ENCODE data around the gene SORCS2. TPM values are rescaled to one million over a fixed set of nuclear protein-coding genes. Genes with fewer than 3 reads are reported as not detected.

The SORCS2 gene
- total RNA-seq, 2 experiments from 2014 or later = 0.03 TPM; not detected in 1

GRCh38 chr4:7301846-7302630 is 109.7 kb downstream of the SORCS2 start:
- H3K79me2 ChIP-seq (ENCODE audit: insufficient read depth, low read depth, low read length) = no peaks in the 10 kb centered on the region
- intact Hi-C loops (cut with micrococcal nuclease; ENCODE audit: unreplicated experiment) = no loop called here
- DNase-seq (ENCODE audit: low spot score) = no peak
- BruUV-seq (replicated peaks) = no TSS peak
- no peak overlapping the region for H2AFZ ChIP-seq (ENCODE audit: low read length)
- no peaks in the 10 kb centered on the region for H3K36me3 ChIP-seq (ENCODE audit: insufficient read depth, low read length)
- ChIA-PET CTCF (ENCODE audit: unreplicated experiment) (no interaction called here), POLR2A (no interaction called here)
- no peak overlapping the region for H3K27ac ChIP-seq (ENCODE audit: low read depth, low read length, poor library complexity, severe bottlenecking)
- no peak for TF ChIP-seq EZH2phosphoT487 (IDR thresholded peaks at IDR 0.05; ENCODE audit: borderline replicate concordance, low read depth, low read length)
- TF ChIP-seq, protein P1, sequence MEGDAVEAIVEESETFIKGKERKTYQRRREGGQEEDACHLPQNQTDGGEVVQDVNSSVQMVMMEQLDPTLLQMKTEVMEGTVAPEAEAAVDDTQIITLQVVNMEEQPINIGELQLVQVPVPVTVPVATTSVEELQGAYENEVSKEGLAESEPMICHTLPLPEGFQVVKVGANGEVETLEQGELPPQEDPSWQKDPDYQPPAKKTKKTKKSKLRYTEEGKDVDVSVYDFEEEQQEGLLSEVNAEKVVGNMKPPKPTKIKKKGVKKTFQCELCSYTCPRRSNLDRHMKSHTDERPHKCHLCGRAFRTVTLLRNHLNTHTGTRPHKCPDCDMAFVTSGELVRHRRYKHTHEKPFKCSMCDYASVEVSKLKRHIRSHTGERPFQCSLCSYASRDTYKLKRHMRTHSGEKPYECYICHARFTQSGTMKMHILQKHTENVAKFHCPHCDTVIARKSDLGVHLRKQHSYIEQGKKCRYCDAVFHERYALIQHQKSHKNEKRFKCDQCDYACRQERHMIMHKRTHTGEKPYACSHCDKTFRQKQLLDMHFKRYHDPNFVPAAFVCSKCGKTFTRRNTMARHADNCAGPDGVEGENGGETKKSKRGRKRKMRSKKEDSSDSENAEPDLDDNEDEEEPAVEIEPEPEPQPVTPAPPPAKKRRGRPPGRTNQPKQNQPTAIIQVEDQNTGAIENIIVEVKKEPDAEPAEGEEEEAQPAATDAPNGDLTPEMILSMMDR (conservative IDR thresholded peaks at IDR 0.05; ENCODE audit: low read length) = no peak
- H3K4me2 ChIP-seq (ENCODE audit: low read length) = no peak overlapping the region
- H3K9me2 ChIP-seq (ENCODE audit: insufficient read depth, low read length) = no peaks in the 10 kb centered on the region
- no peak overlapping the region for H3K4me3 ChIP-seq (ENCODE audit: low read depth, low read length, poor library complexity, severe bottlenecking)
- H3K4me1 ChIP-seq (ENCODE audit: insufficient read depth, low read length, poor library complexity, severe bottlenecking) = no peaks in the 10 kb centered on the region
- H3K9me3 ChIP-seq (ENCODE audit: low read length) = no peaks in the 10 kb centered on the region
- no peaks in the 10 kb centered on the region for H4K20me1 ChIP-seq (ENCODE audit: insufficient read depth, low read length)

DNA sequence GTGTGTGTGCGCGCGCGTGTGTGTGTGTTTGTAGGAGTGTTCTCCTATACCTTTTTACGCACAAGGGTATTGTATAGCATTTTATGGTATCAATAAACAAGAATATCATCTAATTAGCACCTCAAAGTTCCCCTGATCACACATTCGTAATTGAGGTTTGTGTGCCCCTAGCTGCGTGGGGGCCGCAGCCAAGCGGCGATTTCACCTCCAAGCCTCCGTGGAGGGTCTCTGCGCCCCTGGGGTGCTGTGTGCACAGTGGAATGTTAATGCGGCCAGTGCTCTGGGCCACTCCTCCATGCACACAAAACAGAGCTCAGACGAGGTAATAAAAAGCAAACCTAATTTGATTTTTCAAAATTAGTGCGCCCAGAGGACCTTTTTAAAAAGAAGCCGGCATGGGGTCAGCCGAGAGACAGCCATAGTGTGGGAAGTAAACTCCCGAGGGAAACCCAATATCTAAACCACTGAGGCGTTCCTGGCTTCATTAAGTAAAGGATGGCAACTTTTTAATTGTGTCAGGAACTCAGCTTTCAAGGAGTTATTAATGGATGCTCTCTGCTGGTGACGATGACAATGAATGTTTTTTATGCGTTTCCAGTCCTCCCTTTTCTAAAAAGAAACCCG is 110.6 kb downstream of the SORCS2 start:
- Histone ChIP-seq H3K27ac (ENCODE audit: low read depth, low read length, poor library complexity, severe bottlenecking) (no peak overlapping the region), H3K79me2 (ENCODE audit: insufficient read depth, low read depth, low read length) (no peaks in the 10 kb centered on the region), H4K20me1 (ENCODE audit: insufficient read depth, low read length) (no peaks in the 10 kb centered on the region), H3K4me3 (ENCODE audit: low read depth, low read length, poor library complexity, severe bottlenecking) (no peak overlapping the region), H3K4me1 (ENCODE audit: insufficient read depth, low read length, poor library complexity, severe bottlenecking) (no peaks in the 10 kb centered on the region), H3K9me3 (ENCODE audit: low read length) (no peaks in the 10 kb centered on the region), H2AFZ (ENCODE audit: low read length) (no peak overlapping the region), H3K36me3 (ENCODE audit: insufficient read depth, low read length) (no peaks in the 10 kb centered on the region), H3K4me2 (ENCODE audit: low read length) (no peak overlapping the region), H3K9me2 (ENCODE audit: insufficient read depth, low read length) (no peaks in the 10 kb centered on the region)
- ChIA-PET CTCF (ENCODE audit: unreplicated experiment) (no interaction called here), POLR2A (no interaction called here)
- no peak for TF ChIP-seq EZH2phosphoT487 (IDR thresholded peaks at IDR 0.05; ENCODE audit: borderline replicate concordance, low read depth, low read length)
- TF ChIP-seq, protein P1 (conservative IDR thresholded peaks at IDR 0.05; ENCODE audit: low read length) = no peak
- BruUV-seq (replicated peaks) = no TSS peak
- intact Hi-C loops (cut with micrococcal nuclease; ENCODE audit: unreplicated experiment) = no loop called here
- no peak for DNase-seq (ENCODE audit: low spot score)

- no peak for DNase-seq (ENCODE audit: low spot score)
- Histone ChIP-seq H4K20me1 (ENCODE audit: insufficient read depth, low read length) (no peaks in the 10 kb centered on the region), H3K4me3 (ENCODE audit: low read depth, low read length, poor library complexity, severe bottlenecking) (no peak overlapping the region), H3K9me2 (ENCODE audit: insufficient read depth, low read length) (no peaks in the 10 kb centered on the region), H3K4me1 (ENCODE audit: insufficient read depth, low read length, poor library complexity, severe bottlenecking) (no peaks in the 10 kb centered on the region), H3K27ac (ENCODE audit: low read depth, low read length, poor library complexity, severe bottlenecking) (no peak overlapping the region), H3K4me2 (ENCODE audit: low read length) (no peak overlapping the region), H3K9me3 (ENCODE audit: low read length) (no peaks in the 10 kb centered on the region), H3K36me3 (ENCODE audit: insufficient read depth, low read length) (no peaks in the 10 kb centered on the region), H2AFZ (ENCODE audit: low read length) (no peak overlapping the region), H3K79me2 (ENCODE audit: insufficient read depth, low read depth, low read length) (no peaks in the 10 kb centered on the region)
- no TSS peak for BruUV-seq (replicated peaks)
- intact Hi-C loops (cut with micrococcal nuclease; ENCODE audit: unreplicated experiment) = no loop called here
- CTCF ChIA-PET (ENCODE audit: unreplicated experiment) = no interaction called here
- POLR2A ChIA-PET = no interaction called here
- TF ChIP-seq, protein P1 (conservative IDR thresholded peaks at IDR 0.05; ENCODE audit: low read length) = no peak
- TF ChIP-seq EZH2phosphoT487 (IDR thresholded peaks at IDR 0.05; ENCODE audit: borderline replicate concordance, low read depth, low read length) = no peak
Observed at GRCh38 chr4:7303561-7303960, 111.2 kb downstream of the SORCS2 start.

All from OCI-LY7 (cell line).